Embryonic facial prominence (tissue), 1 donor: ENCODE results near the gene PLCL1.

Experiments
- DNase-seq: peaks from one replicate; pipeline ENCODE4 v3.0.0-alpha.2; 2016; ENCODE audit errors: extremely low spot score

PLCL1 gene

DNA sequence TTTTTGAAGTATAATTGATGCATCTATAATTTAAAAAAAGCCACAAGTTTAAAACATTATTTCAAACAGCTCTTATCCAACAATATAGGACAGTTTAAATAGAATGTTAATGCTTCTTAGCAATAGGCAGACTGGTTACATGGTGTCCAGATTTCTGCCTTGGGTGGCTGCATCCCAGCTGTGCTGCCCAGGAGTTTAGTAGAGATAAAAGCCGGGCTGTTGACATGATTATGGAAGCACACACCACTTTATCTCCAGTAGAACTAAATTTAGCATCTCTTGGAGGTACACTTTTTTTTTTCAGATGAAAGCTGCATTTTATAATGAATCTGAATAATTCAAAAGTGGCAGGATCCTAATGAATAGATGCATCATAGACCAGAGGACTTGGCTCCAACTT is 309.7 kb downstream of the PLCL1 start:
- DNase-seq: no peak

DNA sequence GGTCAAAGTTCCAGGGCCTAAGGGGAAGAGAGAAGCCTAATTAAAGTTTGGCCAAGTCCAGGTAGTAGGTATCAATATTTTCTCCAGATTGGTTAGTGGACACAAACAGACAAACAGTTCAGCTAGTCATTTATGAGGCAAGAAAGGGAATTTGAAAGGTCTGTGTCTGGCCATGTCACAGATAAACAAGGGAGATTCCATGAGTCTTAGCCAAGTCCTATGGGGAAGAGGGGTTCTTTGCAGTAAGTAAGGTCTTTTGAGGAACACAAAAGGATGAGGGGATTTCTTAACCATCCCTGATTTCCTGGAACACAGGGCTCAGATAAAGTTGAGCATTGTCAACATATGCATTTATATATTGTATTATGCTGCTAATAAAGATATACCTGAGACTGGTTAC is 310.8 kb downstream of the PLCL1 start:
- DNase-seq: no peak

DNA sequence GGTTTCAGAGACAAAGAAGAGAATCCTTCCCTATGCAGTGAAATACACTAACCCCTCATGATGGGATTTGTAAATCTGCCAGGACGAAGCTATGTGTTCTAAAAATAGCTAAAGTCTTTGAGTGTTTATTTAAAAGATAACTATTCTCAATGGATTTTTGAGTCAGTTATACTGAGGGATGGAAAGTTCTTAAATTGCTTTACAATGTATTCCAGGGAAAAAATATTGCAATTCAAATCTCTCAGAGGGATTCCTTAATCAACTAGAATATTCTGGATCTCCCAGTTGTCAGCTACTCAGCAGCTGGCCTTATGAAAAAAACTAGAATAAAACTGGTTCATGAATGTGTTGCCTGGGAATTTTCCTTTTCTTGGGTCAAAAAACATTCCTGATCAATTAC is 312.4 kb downstream of the PLCL1 start:
- DNase-seq: no peak

DNA sequence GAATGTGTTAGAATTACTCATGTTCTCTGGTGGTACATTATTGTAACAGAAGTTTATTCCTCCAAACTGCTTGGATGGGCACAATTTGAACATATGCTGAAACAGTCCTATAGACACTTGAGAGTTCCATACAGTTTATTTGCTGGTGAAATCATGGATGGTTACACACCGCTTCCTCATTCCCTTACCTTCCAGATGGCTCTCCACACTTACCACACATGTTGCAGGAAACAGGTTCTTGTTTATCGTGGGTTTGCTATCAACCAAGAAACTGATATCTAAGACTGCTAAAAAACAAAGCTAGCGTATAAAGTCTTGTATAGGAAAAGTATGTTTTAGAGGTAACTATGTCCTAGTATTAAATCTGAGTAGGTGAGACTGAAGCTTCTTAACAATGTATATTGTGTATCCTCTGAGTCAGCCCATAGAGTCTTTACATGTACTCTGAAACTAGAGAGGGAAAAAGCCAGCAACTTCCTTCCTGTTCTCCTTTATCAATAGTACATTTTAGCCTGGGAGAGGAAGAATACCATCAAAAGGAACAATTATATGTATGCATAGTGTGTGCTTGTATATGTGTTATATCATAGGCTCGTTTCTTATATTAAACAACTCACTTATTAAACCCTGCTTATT is 313.1 kb downstream of the PLCL1 start:
- DNase-seq: no peak

DNA sequence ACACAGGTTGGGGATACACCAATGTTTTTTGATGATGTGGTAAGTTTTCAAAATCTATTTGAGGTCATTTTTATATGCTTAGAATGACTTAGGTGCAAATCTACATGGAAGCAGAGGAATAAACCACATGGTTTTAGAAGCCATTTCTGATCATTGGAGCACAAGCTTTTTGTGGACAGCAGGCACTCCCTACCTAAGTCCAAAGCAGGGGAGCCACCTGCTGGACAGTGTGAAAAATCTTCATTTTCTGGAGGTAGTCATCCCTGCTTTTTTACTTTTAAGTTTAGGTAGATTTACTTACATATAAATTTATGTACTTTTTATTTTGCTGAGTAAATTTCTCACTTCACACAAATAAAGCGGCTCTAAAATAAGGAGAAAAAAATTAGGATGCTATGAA is 323.2 kb downstream of the PLCL1 start:
- DNase-seq: no peak

DNA sequence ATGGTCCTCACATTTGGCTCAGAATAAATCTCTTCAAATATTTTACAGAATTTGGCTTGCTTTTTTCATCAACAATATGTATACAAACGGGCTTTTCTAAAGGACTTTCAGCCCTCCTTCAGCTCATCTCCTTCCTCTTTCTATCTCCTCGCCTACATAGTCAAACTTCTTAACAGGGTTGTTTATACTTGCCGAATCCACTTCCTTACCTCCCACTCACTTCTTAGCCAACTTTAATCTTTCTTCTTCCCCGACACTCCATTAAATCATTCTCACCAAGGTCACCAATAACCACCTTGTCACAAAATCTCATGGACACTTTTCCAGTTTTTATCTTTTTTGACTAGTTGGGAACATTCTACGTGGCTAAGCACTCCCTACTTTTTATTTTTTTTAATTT is 325.2 kb downstream of the PLCL1 start:
- DNase-seq: no peak

DNA sequence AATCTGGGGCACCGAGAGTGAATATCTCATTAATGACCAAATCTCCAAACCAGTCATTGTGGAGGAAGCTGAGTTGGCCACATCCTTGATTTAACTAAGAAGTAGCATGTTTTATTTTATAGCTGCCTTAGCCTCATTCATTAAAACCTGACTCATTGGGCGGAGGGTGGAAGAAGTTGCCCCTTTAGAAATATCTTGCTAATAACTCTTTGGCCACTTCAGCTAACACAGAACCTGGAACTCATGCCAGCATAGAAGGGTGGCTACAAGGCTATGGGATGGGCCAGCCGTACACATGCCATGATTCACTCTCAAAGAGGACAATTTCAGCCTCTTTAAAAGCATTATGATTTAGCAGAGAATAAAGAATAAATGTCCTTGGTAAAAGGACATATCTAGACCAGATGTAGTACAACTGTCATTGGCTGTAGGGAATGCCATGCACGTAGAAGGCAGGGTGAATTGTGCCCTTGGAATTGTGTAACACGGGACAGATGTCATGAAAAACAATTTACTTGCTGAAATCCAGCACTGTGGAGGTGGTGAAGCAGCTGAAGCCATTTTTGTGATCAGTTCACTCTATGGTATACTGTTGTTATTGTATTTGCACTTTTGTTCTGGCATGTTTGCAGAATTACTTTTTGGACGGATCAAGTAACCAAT is 330.0 kb downstream of the PLCL1 start:
- DNase-seq: no peak

DNA sequence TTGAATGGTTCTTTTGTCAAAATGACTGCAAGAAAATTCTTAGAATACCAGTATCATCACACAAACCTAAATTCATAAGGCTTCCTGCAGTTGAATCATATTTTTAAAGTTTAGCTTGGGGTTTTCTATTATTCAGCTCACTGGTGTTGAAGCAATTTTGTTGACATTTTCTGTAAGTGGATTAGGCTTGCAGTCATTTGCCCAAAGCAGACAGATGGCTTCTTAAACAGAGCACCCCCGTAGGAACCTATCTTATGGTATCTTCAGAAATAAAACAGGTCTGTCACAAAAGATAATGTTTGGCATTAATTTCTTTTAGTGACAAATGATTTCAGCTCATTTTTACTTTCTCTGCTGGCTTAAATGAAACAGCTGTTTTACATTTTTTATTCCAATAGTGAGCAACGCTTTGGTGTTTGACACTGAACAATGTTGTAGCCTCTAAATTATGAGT is 331.1 kb downstream of the PLCL1 start:
- no peak for DNase-seq

DNA sequence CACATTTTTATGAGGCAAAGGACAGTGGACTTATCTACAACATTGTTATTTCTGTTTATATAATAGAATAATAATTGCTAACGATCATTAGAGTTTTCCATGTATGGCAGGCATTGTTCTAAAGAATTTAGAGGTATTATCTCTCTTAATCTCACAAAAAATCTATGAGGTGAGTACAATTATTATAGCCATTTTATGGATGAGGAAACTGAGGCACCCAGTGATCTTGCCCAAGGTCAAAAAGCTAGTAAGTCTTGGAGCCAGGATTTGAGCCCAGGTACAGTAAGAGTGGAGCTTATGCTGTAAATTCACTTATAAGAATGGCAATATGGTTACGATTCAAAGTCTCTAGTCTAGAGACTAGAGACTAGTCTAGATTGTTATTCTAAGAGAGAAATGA is 331.7 kb downstream of the PLCL1 start:
- DNase-seq: no peak

DNA sequence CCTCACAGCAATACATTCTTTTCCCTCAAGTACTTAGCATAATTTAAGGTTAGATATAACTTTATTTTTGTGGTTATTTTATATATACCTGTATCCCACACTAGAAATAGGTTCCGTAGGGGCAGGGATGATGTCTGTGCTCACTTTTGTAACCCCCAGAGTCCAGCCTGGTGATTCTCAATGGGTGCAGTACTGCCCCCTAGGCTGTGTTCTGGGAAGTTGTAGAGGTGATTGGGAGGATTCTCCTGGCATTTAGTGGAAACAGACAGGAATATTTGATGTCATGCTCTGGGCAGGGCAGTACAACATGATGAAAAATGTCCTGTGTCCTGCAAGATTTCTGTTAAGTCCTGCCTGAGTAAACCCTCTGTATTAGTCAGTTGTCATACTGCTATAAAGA is 333.3 kb downstream of the PLCL1 start:
- no peak for DNase-seq

DNA sequence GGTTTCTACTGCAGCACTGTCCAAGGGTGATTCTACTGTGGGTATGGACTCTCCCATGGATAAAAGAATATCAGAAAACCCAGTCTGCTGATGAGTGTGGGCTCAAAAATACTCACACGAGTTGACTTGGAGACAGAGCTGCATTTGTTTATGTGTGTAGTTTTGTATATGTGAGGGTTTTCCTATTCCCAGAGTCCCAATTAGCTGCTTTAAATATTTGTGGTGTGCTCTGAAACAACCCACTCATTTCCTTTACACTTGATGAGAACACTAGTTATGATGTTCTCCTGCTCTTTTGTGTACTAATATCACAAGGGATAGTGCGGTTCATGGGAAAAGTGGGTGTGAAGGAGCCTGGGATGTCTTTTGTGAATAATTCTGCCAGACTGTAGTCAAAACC is 337.3 kb downstream of the PLCL1 start:
- DNase-seq: no peak

DNA sequence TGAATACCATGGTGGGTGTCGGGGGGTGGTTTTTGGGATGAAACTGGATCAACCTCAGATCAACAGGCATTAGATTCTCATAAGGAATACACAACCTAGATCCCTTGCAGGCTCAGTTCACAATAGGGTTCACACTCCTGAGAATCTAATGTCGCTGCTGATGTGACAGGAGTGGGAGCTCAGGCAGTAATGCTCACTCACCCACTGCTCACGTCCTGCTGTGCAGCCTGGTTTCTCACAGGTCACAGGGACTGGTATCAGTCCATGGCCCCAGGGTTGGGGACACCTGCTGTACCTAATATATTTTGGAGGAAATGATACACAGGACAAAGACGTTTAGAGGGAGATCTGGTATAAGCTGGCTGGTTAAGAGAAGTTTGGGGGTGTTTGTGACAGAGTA is 338.8 kb downstream of the PLCL1 start:
- no peak for DNase-seq

DNA sequence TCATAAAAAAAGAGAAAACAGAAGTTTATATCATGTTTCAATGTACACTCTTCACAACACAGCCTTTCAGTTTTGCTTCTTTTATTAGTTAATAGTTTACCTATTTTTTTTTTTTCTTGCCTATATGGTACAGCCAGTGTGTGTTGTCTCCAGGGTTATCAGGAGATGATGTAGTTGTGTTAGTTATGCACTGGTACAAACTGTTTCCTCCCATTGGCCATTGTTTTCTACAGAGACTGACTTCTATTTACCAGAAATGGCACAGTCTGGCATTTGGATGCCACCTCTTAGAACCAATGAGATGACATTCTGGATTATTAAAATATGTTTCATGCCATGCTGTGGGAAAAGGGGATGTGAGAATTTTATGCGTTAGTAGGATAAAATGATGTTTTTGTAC is 339.4 kb downstream of the PLCL1 start:
- DNase-seq: no peak

DNA sequence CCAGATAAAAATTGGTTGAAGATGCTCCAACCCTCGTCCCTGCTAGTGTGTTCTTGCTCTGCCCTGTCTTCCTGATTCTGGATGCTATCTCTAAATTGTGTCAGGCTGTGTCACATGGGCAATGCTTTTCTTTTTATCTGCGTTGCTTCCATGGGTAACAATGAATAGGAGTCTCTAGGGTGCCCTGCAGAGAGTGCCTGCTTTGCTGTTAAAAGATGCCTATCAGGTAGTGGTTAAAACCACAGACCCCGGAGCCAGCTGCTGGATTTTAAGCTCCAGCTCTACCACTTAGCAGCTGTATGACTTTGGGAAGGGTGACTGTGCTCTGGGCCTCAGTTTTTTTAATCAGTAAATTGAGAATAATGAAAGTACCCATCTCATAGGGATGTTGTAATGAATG is 340.3 kb downstream of the PLCL1 start:
- DNase-seq: no peak

DNA sequence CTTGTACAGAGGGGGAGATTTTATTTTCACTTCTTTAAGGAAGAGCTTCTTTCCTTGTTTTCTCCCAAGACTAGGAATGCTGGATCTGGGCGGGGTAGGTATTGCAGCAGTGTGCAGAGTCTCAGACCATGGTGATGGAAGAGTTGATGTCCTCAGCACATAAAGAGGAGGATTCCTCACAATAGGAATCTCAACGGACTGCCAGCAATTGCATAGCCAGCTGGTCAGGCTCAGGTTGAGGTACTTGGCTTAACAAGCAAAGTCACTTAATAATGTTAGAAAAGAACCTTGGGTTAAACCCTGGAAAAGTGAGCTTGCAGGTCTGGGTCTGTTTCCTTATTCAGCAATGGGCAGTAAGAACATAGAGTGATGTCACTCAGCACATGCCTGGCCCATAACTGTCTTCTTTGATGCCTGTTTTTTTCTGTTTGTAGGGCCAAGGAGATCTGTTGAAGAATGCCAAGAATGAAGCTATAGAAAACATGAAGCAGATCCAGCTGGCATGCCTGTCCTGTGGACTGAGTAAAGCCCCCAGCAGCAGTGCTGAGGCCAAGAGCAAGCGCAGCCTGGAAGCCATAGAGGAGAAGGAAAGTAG is 342.1 kb downstream of the PLCL1 start:
- DNase-seq: no peak

DNA sequence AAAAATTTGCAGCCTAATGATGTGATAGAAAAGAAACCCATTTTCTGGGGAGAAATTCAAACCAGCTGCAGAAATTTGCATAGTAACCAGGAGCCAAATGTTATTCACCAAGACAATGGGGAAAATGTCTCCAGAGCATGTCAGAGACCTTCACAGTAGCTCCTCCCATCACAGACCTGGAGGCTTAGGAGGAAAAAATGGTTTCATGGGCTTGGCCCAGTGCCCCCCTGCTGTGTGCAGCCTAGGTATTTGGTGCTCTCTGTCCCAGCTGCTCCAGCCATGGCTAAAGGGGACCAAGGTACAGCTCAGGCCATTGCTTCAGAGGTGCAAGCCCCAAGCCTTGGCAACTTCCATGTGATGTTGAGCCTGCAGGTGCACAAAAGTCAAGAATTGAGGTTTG is 352.9 kb downstream of the PLCL1 start:
- DNase-seq: no peak

DNA sequence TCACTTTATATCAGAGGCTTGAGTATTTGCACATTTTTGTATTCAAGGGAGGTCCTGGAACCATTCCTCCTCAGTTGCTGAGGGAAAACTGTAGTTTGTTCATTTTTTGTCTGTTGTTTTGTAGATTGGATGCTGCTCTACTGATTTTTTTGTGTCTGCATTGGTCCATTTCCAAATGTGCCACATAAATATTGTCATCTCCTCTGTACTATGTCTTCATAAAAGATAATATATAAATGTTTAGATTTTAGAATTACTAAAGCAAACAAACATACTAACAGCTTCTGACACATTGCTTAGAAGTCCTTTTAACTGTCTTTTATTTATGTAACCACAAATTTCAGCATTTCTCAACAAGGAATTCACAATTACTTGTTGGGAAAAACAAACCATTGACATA is 356.8 kb downstream of the PLCL1 start:
- DNase-seq: no peak

DNA sequence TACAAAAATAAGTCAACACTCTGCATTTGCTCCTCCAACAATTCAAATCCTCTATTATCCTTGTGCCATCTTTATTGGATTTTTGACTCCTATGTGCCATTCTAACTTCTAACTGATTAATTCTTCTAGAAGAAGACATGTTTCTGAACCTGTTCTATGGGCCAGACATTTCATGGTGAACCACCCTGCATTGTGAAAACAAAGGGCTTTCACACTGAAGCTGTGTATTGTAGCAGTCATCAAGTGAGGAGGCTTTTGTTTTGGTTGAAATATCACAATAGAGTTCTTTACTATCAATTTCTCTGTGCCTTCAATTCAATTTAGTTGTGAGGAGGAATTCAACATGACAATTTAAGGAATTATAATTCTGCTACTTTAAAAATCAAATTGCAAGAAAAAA is 357.9 kb downstream of the PLCL1 start:
- no peak for DNase-seq

DNA sequence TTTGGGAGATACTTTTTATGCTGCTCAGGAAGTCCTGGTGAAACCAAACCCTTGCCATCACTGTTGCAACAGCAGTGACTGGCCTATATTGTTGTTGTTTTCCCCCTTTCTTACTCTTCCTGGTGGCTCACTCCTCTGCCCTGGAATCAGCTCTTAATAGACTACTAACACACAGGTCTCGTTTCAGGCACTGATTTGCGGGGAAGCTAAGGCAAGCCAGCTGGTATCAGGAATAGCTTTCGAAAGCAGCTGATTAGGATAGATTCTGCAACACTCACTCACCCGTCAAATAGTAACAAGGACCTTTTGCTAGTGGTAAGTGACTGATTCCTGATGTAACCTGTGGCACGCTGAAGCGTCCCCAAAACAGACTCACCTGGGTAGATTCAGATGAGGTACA is 360.4 kb downstream of the PLCL1 start:
- no peak for DNase-seq

DNA sequence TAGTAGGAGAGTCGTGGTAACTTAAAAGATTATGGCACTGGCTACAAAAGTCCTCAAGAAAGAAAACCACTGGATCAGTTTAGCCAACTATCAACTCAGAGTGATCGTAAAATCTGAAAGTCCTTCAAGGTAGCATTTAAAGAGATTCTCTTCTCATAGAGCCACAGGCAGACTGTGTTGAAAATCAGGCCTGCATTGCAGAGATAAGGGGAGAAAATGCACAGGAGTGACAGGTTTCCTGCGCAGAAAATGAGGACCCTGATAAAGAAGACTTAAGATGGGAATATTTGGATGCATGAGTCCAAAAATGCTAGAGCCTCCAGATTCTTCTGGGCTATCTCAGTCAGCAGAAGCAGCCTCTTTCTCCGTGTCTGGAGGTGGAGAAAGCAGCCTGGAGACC is 360.9 kb downstream of the PLCL1 start:
- no peak for DNase-seq

DNA sequence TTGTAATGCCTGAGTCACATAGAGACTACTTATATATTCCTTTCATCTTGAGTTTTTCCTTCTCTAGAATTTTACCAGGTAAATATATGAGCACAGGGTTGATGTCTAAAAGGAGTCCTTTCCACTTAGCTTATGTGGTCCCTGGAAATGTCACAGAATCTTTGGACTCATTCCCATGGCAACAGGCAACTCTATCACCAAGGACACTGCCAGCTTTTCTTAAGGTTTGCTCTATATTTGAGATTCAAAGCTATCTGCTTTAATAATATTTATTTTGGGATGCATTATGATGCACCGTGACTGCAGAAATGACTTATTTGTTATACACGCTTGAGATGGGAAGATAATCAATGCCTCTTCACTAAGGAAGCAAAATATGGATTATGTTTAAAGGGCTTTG is 363.0 kb downstream of the PLCL1 start:
- DNase-seq: no peak

DNA sequence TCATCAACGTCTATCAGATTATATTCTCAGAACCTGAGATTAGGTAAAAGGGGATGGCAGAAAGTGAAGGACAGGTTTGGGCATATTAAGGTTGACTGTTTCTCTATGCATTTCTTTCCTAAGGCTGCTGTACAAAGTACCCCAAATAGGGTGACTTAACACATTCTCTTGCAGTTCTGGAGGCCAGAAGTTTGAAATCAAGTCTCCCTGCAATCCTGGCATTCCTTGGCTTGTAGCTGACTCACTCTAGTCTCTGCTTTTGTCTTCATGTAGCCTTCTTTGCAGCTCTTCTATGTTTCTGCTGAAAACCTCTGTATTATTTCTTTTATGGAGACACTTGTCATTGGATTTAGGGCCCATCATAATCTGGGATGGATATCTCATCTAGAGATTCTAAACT is 364.3 kb downstream of the PLCL1 start:
- no peak for DNase-seq

DNA sequence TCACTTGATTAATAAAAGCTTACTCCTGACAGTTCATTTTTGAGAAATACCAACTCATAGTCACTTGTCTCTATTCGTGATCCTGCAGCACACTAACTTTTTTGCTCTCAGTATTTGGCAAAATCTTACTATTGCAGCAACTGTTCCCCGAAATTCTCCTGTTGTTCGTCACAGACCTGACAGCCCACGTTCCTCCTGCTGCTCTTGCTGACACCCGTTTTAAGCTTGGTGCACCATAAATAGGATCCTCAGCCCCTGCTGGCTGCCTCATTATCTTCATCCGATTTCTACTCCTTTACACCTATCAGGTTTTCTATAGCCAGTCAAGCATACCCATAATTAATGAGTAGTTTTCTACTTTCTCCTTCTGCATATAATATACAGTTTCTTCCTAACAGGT is 368.8 kb downstream of the PLCL1 start:
- no peak for DNase-seq

DNA sequence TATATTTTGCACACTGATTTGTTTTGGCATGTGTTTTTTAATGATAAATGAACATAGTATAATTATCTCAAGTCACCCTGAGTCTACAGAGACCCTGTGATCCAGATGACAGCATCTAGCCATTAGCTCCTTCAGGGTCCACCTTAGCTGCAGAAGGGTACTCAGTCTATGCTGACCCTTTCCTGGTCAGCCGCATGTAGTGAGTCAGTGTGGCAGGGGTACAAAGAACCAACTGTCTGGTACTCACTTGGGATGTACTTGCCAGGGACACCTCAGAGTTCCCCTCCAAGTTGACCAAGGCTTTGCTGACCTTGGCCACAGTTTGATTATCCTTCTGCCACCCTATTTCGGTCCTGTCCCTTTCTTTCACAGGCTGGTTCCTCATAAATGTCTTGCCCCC is 369.5 kb downstream of the PLCL1 start:
- no peak for DNase-seq
